Measurements from ENCODE around the gene TTLL8.

DNA sequence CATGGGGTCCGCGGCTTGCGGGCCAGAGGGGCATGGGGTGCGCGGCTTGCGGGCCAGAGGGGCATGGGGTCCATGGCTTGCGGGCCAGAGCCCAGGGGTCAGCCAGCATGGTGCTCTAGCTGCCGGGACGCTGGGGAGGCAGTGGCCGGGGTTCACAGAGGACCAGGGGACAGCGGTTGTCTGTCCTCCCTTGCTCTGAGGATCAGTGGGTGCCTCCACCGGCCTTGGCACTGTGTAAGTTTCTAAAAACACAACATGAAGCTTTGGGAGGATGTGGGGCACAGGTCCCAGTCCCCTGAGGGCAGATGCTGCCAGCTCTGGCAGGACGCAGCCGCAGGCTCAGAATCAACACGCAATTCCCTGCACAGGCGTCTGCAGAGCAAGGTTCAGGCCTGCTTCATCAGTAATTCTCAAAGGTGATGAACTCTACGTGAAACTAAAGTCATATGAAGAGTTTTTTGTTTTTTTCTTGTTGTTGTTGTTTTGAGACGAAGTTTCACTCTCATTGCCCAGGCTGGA lies 24.2 kb upstream of the TTLL8 start:
- TF ChIP-seq SETDB1 (IDR thresholded peaks at IDR 0.05; ENCODE audit: insufficient read length, low read length), result no peak
- no peak for TF ChIP-seq CTCF (tag by site-specific recombination; IDR thresholded peaks at IDR 0.05)
- TF ChIP-seq ZNF629 (tag by site-specific recombination; IDR thresholded peaks at IDR 0.05), result no peak
- no peak for TF ChIP-seq ZNF138 (tag by site-specific recombination; IDR thresholded peaks at IDR 0.05; ENCODE audit: borderline replicate concordance)
- TF ChIP-seq ZNF184 (tag by site-specific recombination; IDR thresholded peaks at IDR 0.05), result no peak
- TF ChIP-seq YY1 (tag by site-specific recombination; IDR thresholded peaks at IDR 0.05), result no peak
- no peak for TF ChIP-seq ZNF23 (tag by site-specific recombination; IDR thresholded peaks at IDR 0.05; ENCODE audit: borderline replicate concordance)
- TF ChIP-seq ZNF335 (tag by site-specific recombination; conservative IDR thresholded peaks at IDR 0.05), result no peak
- TF ChIP-seq PRDM2 (tag by site-specific recombination; IDR thresholded peaks at IDR 0.05; ENCODE audit: borderline replicate concordance), result no peak
- TF ChIP-seq ZNF777 (tag by site-specific recombination; IDR thresholded peaks at IDR 0.05; ENCODE audit: borderline replicate concordance), result no peak
- TF ChIP-seq ZNF157 (tag by site-specific recombination; IDR thresholded peaks at IDR 0.05), result no peak

Data from HEK293 (cell line).